Stimulated activated CD4-positive, alpha-beta T cell treated with anti-CD3 and anti-CD28 coated beads, Interleukin-15, amount 100 ng/mL, for 24 hours (primary cell): ENCODE results near the gene NUP62.
A peak's percentile ranks its signal among the peaks of the same experiment; 100 is the strongest.
"Not testable (repeated sequence)": the region's sequence is repeated elsewhere in the genome, so short reads cannot be mapped to it uniquely, and the experiment has no call there.

Experiments
- DNase-seq: peaks from one replicate; pipeline ENCODE4 v3.0.0-alpha.2; 2020

The NUP62 gene, protein sequence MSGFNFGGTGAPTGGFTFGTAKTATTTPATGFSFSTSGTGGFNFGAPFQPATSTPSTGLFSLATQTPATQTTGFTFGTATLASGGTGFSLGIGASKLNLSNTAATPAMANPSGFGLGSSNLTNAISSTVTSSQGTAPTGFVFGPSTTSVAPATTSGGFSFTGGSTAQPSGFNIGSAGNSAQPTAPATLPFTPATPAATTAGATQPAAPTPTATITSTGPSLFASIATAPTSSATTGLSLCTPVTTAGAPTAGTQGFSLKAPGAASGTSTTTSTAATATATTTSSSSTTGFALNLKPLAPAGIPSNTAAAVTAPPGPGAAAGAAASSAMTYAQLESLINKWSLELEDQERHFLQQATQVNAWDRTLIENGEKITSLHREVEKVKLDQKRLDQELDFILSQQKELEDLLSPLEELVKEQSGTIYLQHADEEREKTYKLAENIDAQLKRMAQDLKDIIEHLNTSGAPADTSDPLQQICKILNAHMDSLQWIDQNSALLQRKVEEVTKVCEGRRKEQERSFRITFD

DNA sequence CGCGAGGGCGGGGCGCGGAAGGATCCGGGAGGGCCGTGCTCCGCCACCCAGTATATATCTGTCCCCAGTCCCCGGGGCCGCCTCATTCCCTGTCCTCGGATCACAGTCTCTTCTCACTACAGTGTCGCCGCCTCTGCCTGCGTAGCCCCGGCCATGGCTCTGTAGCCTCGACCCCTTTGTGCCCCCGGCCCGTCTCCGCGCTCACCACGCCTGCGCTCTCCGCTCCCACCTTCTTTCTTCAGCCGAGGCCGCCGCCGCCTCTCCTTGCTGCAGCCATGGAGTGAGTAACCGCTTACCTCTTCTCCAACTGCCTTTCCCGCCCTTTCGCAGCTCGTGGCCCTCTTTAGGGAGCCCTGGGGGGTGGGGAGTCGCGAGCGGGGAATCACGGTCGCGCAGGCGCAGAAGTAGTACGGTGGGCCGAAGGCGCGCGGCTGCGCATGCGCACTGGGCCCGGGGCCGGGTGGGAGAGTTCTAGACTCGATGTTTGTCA is at the start of gene NUP62, which contains the start of gene ATF5:
NUP62 (minus strand) TSS at position 384 of the 490 bp plus-strand sequence. CDS start 19,697 bp downstream, outside the sequence.
ATF5 (plus strand) TSS at position 85 of the 490 bp plus-strand sequence. CDS start 1,646 bp downstream, outside the sequence.
- peak; percentile 95 for DNase-seq

DNA sequence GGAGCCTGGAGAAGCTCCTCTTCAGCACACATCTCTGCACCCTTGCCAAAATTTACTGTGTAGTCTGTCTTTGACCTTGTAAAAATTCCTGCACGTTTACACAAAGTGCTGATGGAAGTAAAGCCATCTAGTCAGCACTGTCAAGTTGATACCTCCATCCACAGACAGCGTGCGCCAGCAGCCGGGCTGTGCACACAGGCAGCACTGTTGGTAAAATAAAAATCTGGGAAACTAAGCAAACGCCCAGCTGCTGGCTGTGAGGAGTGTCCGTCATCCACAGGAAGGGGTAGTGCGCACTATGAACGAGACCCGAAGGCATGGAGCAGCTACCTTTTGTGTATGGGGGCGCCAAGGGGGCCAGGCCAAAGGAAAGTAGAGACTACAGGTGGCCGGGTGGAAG is 49.0 kb upstream of the NUP62 start:
- DNase-seq = no peak

DNA sequence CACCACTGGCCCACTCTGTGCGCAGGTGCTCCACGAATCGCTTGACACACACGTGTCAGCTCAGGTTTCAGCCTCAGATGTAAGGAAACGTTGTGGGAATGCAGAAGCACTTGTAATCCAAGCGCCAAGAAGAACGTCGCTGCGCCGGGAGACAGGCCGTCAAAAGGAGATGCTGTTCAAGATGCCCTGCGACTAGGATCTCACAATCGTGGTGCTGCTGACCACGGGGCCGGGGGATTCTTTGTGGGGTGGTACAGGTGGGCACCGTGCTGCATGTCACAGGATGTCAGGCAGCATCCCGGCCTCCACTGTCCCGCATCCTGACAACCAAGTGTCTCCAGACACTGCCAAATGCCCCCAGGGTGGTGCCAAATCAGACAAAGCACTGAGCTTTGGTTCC is 48.6 kb upstream of the NUP62 start:
- DNase-seq = no peak

DNA sequence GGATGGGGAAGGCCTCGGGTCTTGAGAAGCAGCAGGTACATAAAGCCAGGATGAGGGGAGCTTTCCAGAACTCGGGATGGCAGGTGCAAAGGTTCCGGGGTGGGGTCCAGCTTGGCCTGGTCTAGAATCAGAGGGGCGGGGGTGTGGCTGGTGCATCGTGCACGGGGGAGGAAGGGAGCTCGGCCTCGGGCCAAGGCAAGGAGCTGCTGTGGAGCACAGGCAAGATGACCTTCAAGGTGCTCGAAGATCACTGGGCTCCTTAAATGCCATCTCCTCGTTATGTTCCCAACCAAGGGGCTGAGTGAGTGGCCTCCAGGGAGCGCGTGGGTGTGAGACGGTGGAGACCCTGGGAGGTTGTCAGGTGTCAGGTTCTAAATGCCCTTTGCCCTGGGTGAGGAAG is 47.8 kb upstream of the NUP62 start:
- DNase-seq = no peak

DNA sequence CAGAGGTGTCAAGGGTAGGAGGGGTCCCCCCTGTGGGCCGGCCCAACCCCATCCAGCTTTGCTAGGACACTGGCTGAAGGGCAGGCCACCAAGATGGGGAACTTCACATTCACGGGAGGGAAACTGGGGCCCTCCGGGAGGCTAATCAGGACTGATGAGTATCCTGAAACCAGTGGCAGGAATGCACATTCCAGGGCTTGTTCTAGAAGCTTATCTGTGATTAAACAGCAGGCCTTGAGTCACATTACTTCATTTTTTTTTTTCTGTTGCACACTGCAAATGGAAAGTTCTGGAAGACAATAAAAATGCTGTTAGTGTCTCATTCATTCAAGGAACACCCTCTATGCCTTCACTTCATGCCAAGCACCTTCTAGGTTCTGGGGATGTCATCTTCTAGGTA is 47.2 kb upstream of the NUP62 start:
- DNase-seq = no peak

DNA sequence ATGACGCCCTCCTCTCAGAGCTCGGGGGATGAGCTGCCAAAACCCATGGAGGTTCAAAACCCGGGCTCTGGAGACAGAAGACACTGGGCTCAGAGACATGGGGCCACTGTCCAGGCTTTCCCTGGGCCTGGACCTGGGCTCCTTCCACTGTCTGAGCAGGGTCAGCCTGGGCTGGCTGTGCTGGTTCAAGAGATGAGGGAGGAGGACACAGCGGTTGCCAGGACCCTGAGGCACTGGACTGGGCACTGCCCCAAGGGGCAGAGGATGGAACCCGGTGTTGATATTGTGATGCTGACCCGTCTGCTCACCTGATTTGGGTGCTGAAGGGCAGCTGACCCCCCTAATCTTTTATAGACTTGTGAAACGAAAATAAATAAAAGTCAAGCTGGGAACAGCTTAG is 45.7 kb upstream of the NUP62 start:
- DNase-seq = no peak

DNA sequence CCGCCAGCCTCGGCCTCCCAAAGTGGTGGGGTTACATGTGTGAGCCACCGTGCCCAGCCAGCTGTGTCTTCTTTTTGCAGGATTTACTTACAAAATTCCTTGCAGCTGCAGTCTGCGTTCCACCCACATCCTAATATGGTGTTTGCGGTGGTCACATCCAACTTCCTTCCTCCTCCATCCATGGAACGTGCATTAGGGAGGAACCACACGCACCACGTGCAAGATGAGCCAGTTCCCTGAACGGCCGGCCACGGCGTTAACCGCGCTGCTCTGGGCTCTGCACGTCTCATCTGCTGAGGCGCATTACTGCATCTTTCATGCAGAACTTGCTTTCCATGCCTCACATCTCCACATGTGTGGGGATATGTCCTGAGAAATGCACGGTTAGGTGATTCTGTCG is 44.7 kb upstream of the NUP62 start:
- no peak for DNase-seq

GRCh38 chr19:49972841-49973240 is 43.5 kb upstream of the NUP62 start:
- DNase-seq = no peak

- DNase-seq = no peak
Measured at GRCh38 chr19:49971991-49972411, 42.7 kb upstream of the NUP62 start.

- DNase-seq = not testable (repeated sequence)
Measured at GRCh38 chr19:49969355-49969754, 40.1 kb upstream of the NUP62 start.

GRCh38 chr19:49968279-49968922 is 39.1 kb upstream of the NUP62 start:
- no peak for DNase-seq

DNA sequence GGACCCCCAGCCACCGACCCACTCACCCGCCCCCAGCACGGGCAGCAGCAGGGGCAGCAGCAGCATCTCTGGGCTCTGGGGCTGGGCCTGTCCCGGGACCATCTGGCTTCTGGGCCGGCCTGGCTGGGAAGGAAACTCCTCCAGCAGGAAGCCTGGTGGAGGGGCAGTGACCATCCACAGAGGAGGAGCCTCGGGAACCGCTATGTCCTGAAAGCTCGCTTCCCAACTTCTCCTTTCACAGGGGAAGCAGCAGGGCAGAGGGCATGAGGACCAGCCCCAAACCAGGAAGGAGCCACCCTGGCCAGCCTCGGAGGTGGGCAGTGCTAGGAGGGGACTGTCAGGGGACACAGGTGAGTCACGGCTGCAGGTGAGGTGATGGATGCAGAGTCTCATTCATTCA is 31.7 kb upstream of the NUP62 start, which contains the start of gene SIGLEC11:
SIGLEC11 (minus strand) TSS at position 193 of the 400 bp plus-strand sequence; CDS start at position 102, 91 bp downstream.
- DNase-seq = not testable (repeated sequence)

DNA sequence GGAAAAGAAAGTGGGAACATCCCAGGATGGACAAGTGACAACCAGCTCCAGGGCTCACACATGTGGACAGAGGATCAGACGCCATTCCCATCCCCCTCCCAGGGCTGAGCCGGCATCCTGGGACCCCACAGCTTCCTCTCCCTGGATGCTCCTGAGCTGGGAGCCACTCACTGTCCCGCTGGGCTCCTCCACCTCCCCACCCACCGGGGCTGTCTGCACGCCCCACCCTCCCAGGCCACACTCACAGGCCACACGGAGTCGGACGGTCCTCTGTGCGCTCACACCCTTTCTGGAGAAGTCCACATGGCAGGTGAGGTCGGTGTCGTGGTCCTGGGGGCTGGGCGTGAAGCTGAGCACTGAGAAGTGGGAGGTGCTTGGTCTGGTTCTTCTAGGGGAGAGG is 30.6 kb upstream of the NUP62 start:
- DNase-seq = not testable (repeated sequence)

- DNase-seq = not testable (repeated sequence)
Measured at GRCh38 chr19:49958596-49958995, 29.3 kb upstream of the NUP62 start.

GRCh38 chr19:49958144-49958543 is 28.8 kb upstream of the NUP62 start:
- DNase-seq = not testable (repeated sequence)

- no peak for DNase-seq
Measured at GRCh38 chr19:49957262-49957915, 28.1 kb upstream of the NUP62 start.

GRCh38 chr19:49956115-49956495 is 26.8 kb upstream of the NUP62 start:
- no peak for DNase-seq

DNA sequence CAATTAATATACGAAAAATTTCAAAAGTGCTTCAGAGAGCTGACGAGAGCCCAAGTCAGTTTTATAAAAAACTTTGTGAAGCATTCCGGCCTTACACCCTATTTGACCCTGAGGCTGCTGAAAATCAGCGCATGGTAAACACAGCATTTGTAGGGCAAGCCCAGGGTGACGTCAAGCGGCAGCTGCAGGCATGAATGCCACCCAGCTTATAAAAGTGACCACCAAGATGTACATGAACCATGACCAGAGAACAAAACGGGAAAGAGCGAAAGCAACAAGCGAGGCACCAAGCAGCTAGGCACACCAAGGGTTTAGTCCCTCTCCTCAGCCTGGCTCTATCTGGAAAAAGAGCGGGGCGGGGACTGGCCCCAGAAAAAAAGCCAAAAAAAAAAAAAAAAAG is 25.6 kb upstream of the NUP62 start:
- DNase-seq = no peak

- DNase-seq = no peak
Measured at GRCh38 chr19:49954092-49954829, 25.0 kb upstream of the NUP62 start.

DNA sequence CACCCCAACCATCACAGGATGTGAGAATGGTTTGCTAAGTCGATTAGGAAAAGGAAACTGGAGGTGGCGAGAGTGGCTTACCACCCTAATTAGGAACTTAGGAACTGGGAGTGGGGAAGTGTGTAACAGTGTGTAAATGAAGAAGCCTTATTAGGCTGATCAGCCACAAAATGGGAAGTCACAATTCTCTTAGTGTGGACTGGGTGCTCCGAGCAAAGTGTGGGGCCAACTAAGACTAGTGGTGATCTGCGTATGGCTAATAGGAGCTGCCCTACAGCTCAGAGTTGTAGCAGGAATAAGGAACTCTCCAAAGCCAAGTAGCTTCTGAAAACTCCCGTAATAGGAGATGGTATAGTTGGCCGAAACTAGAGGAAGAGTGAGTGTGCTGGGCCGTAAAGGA is 24.1 kb upstream of the NUP62 start:
- DNase-seq = no peak

DNA sequence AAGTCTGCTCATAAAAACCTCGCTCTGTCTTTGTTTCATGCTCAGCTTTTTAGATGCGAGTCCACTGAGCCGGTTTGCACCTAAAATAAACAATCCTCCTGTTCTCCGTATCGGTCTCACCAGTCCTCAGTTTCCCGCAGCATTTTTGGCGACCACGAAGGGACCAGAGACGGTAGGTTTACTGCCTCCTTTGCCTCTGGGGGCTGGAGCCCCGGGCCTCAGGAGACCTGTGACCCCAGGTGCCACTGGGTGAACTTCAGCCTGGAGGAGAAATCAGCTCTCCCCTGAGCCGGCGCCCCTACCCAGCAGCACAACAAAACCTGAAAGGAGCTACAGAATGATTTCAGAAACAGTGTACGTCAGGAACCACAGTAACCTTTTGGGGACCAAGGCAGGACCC is 23.6 kb upstream of the NUP62 start:
- DNase-seq = no peak

DNA sequence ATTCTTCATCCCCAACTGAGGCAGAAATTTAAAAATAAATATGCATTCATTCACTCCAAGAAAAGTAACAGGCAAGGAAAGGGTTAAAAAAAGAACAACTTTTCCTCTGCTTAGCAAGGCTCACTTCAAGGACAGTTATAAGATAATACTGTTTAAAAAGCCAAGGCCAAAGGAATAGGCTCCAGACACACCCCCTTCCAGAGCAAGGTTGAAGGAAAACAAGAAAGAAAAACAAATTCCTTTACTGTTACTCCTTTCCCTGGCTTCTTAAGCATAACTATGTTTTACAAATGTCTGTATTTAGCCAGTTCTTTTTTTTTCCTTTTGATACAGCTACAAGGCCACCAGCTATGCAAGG is 23.2 kb upstream of the NUP62 start:
- DNase-seq = no peak
